ENCODE data around the gene TMED9. TPM values are rescaled to one million over a fixed set of nuclear protein-coding genes. Genes with fewer than 3 reads are reported as not detected.

Gene TMED9
- 155 and 156 TPM in 2 replicates for total RNA-seq (2021)
- long read RNA-seq, transcript TMED9-201 (5 exons, 1,473 nt): major isoform, 165 of 165 reads
- long read RNA-seq, partial matches to known transcripts: 0 of 165 reads
- long read RNA-seq, other reads (novel, unspliced or antisense): 0 of 165 reads

DNA sequence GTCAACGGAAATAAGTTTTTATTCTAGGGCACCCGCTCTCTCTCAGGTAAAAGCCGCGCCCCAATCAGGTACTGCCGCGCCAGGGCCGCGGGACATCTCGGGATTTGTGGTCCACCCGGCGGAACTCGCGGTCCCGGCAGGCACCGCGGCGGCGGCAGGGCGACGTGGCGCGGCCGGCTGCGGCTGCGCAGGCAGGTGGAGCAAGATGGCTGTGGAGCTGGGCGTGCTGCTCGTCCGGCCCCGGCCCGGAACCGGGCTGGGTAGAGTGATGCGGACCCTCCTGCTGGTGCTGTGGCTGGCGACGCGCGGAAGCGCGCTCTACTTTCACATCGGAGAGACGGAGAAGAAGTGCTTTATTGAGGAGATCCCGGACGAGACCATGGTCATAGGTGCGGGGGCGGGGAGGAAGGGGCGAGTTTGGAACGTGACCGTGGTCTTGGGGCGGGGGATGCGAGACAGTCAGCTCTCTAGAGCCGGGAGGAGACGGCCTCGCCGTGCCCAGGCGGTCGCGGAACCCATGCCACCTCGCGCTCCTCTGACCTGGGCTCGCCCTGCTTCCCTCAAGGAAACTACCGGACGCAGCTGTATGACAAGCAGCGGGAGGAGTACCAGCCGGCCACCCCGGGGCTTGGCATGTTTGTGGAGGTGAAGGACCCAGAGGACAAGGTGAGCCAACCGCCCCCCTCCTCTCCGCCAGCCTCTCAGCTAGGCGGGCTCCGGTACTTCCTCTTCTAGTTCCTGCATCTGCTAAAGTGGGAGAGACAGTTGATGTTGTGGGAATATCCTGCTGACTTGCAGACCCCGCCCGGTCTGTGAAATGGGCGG is at the start of gene TMED9:
TMED9 (plus strand) TSS at position 194 of the 825 bp plus-strand sequence; CDS start at position 206, 12 bp downstream.
- Histone ChIP-seq H2BK20ac (ENCODE audit: low read depth, low read length, poor library complexity, severe bottlenecking) (no peak within 1 kb of the TSS), H2BK120ac (ENCODE audit: low read depth, low read length, poor library complexity, severe bottlenecking) (no peak within 1 kb of the TSS), H3K18ac (ENCODE audit: insufficient read length, low read depth, low read length) (peak within 1 kb of the TSS; percentile 76), H4K5ac (ENCODE audit: insufficient read length, low read depth, low read length) (no peak within 1 kb of the TSS), H3K27ac (ENCODE audit: insufficient read length, low read depth, low read length) (no peak within 1 kb of the TSS), H3K14ac (ENCODE audit: insufficient read depth, low read length) (peak within 1 kb of the TSS; percentile 75), H3K79me1 (ENCODE audit: insufficient read depth, low read depth, low read length, poor library complexity, severe bottlenecking) (no peaks in the 10 kb centered on the region), H2AFZ (ENCODE audit: low read length) (peak within 1 kb of the TSS; percentile 98), H3K4me1 (ENCODE audit: insufficient read depth, low read length) (no peaks in the 10 kb centered on the region), H2BK5ac (ENCODE audit: insufficient read length, low read length) (no peak within 1 kb of the TSS), H3K56ac (ENCODE audit: insufficient read length, low read depth, low read length) (no peak within 1 kb of the TSS), H2BK12ac (ENCODE audit: insufficient read length, low read depth, low read length) (no peak within 1 kb of the TSS), H4K8ac (replicated peaks; ENCODE audit: insufficient read length, low read depth, low read length) (no peak within 1 kb of the TSS), H3K23ac (ENCODE audit: insufficient read length, low read depth, low read length) (no peak within 1 kb of the TSS), H2BK15ac (ENCODE audit: low read depth, low read length) (no peak within 1 kb of the TSS), H3K79me2 (ENCODE audit: insufficient read depth, low read length) (no peaks in the 10 kb centered on the region), H3K4me2 (ENCODE audit: insufficient read depth, insufficient read length, low read length) (peak within 1 kb of the TSS; percentile 83), H2AK5ac (ENCODE audit: insufficient read length, low read length) (no peak within 1 kb of the TSS), H3T11ph (ENCODE audit: low read length) (no peak within 1 kb of the TSS), H3K23me2 (ENCODE audit: insufficient read length, low read depth, low read length, poor library complexity, severe bottlenecking) (peaks cover 6% of the 10 kb centered on the region), H4K20me1 (ENCODE audit: control insufficient read depth, insufficient read depth, insufficient read length) (no peaks in the 10 kb centered on the region), H3K9ac (ENCODE audit: extremely low read depth, insufficient read length, low read length) (peak within 1 kb of the TSS; percentile 90), H4K91ac (ENCODE audit: insufficient read length, low read depth, low read length) (no peak within 1 kb of the TSS), H3K4ac (ENCODE audit: low read depth, low read length) (no peak within 1 kb of the TSS), H3K27me3 (ENCODE audit: insufficient read depth, low read length) (no peaks in the 10 kb centered on the region; the same call in 1 of the 2 replicates), H3K9me3 (ENCODE audit: control insufficient read depth, low read depth, low read length) (no peaks in the 10 kb centered on the region)
- Mint-ChIP-seq H3K4me3 (peak within 1 kb of the TSS; percentile 96 to 100), H3K27ac (peak within 1 kb of the TSS; percentile 95 to 99 (median 98)), H3K36me3 (ENCODE audit: insufficient read depth in 1 of 3, low read depth in 3 of 3) (peaks cover 25 to 43% (median 39%) of the 10 kb centered on the region in 3 experiments), H3K9me3 (no peaks in the 10 kb centered on the region; a peak in 1 of 5 replicates), H3K27me3 (ENCODE audit: low read depth) (peaks cover 22% of the 10 kb centered on the region), H3K4me1 (peaks cover 2 to 9% of the 10 kb centered on the region in 2 experiments; a peak in 3 of 4 replicates)
- no CpG with 5 or more reads among the region's 71 CpGs for WGBS (ENCODE audit: extremely low coverage, insufficient read length, low lambda C conversion rate)
- TF ChIP-seq CTCF (conservative IDR thresholded peaks at IDR 0.05): no peak
- DNase-seq: peak; percentile 93
